Measurements from ENCODE around the gene CLIP4.
"Not testable (repeated sequence)": the region's sequence is repeated elsewhere in the genome, so short reads cannot be mapped to it uniquely, and the experiment has no call there.

The CLIP4 gene

DNA sequence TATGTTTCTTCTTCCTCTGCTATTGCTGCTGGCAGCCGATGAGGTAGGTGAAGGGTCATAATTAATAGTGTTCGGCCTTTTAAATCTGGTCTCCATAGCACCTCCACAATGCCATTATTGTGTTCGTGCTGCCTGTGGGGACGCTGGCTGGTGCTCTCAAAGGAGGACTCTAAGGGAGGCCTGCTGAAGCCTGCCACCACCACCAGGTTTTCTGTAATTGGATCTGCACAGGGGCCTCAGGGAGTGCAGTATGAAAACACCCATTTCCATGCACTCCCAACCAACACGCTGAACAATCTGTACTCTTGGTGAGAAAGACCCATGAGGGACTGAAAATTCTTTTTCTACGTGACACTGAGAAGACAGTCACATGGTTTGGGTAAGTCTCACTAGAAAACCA lies 17.6 kb upstream of the CLIP4 start:
- DNase-seq (ENCODE audit: low read depth, low spot score): no peak

DNA sequence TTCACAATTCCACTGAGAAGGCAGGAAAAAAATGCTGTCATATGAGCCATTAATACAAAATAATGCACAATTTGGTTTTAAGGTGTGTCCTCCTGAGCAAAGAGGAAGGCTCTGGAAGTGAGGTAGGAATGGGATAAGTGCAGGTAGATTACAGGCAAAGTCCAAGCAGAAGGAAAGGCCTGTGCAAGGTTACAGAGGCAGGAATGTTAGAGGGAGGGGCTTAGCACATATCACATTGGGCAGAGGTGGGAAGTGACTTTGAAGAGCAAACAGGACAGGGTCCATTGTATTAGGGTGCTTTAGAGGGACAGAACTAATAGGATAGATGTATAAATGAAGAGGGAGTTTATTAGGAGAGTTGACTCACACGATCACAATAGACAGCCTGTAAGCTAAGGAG lies 14.7 kb upstream of the CLIP4 start:
- DNase-seq (ENCODE audit: low read depth, low spot score): no peak

GRCh38 chr2:29104688-29105087 lies 10.5 kb upstream of the CLIP4 start:
- DNase-seq (ENCODE audit: low read depth, low spot score): no peak

DNA sequence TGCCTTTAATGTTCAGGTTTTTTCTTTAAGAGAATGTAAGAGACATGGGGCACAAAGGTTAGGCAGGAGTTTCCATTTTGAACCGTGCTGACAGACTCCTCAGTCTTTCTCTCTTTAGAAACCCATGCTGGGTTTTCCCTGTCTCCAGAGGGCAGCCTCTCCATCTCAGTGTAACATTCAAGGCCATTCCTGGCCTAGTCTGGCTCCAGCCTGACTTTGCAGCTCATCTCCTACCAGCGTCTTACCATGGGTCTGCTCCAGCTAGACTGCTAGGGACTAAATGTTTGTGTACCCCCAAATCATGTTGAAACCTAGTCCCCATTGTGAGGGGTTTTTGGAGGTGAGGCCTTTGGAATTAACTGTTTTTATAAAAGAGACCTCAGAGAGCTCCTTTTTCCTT lies 9.8 kb upstream of the CLIP4 start:
- no peak for DNase-seq (ENCODE audit: low read depth, low spot score)

GRCh38 chr2:29106256-29106655 lies 9.0 kb upstream of the CLIP4 start:
- no peak for DNase-seq (ENCODE audit: low read depth, low spot score)

- peak; percentile 82 for DNase-seq (ENCODE audit: low read depth, low spot score)
Measured at GRCh38 chr2:29106980-29107388, 8.2 kb upstream of the CLIP4 start.

DNA sequence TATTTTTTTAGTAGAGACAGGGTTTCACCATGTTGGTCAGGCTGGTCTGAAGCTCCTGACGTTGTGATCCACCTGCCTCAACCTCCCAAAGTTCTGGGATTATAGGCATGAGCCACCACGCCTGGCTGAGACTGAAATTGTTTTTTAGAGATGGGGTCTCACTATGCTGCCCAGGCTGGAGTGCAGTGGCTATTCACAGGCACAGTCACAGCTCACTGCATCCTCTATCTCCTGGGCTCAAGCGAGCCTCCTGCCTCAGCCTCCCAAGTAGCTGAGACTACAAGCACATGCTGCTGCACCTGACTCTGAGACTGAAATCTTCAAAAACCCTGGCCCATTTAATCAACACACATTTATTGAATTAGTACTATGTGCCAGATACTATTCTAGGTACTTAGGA lies 7.7 kb upstream of the CLIP4 start:
- DNase-seq (ENCODE audit: low read depth, low spot score): not testable (repeated sequence)

DNA sequence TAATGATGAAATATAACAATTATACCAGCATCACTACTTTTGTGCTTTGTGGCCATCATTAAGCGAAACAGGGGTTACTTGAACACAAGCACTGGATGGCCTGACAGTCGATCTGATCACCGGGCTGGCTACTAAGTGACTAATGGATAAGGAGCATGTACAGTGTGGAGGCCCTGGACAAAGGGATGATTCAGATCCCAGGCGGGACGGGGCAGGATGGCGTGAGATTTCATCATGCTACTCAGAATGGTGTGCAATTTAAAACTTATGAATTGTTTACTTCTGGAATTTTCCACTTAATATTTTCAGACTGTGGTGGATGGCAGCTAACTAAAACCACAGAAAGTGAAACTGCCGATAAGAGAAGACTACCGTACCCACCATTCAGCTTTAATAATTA lies 7.0 kb upstream of the CLIP4 start:
- peak; percentile 83 for DNase-seq (ENCODE audit: low read depth, low spot score)

GRCh38 chr2:29109246-29109645 lies 6.0 kb upstream of the CLIP4 start:
- no peak for DNase-seq (ENCODE audit: low read depth, low spot score)

DNA sequence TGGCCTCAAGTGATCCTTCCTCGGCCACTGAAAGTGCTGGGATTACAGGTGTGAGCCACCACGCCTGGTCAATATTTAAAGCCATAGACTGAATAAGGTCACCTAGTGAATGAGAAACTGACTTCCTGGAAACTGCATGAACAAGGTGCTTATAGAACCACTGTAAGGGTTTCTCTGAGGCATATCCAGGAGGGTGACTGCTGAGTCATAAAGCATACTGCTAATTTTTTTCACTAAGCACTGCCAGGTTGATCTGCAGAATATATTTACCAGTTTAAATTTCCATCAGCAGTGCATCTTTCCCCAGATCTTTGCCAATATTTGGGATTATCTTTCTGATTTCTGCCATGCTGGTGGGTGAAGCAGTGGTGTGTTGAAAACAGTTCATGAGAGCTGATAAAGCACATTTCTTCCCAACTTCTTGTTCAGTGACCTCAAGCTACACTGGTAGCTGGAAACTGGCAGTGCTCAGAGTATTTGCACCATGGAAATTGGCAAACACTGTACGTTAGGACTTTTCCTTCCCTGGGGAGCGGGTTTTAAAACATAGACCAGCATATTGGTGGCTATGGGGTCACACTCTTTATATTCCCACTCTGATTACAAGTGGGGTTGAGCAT lies 4.2 kb upstream of the CLIP4 start:
- DNase-seq (ENCODE audit: low read depth, low spot score): peak; percentile 24

- DNase-seq (ENCODE audit: low read depth, low spot score): no peak
Measured at GRCh38 chr2:29112379-29112778, 2.8 kb upstream of the CLIP4 start.

GRCh38 chr2:29113027-29113686 lies 2.1 kb upstream of the CLIP4 start:
- DNase-seq (ENCODE audit: low read depth, low spot score): peak; percentile 78

- peak; percentile 49 for DNase-seq (ENCODE audit: low read depth, low spot score)
Measured at GRCh38 chr2:29113891-29114321, 1.3 kb upstream of the CLIP4 start.

DNA sequence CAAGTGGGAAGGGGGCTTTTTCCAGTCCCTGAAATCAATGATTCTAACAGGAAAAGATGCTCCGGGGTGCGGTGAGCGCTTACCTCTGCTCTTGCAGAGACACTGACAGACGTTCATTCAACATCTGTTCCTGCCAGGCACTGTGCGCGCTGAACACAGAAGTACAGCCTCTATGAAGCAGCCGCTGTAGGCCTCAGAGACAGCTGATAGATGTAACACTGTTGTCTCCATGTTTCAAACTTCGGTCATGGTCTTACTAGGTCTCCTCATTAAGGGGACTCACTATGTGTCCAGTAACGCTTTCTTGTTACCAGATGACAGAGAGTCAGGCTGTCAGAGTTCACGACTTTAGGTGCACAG lies 649 bp upstream of the CLIP4 start:
- DNase-seq (ENCODE audit: low read depth, low spot score): no peak

DNA sequence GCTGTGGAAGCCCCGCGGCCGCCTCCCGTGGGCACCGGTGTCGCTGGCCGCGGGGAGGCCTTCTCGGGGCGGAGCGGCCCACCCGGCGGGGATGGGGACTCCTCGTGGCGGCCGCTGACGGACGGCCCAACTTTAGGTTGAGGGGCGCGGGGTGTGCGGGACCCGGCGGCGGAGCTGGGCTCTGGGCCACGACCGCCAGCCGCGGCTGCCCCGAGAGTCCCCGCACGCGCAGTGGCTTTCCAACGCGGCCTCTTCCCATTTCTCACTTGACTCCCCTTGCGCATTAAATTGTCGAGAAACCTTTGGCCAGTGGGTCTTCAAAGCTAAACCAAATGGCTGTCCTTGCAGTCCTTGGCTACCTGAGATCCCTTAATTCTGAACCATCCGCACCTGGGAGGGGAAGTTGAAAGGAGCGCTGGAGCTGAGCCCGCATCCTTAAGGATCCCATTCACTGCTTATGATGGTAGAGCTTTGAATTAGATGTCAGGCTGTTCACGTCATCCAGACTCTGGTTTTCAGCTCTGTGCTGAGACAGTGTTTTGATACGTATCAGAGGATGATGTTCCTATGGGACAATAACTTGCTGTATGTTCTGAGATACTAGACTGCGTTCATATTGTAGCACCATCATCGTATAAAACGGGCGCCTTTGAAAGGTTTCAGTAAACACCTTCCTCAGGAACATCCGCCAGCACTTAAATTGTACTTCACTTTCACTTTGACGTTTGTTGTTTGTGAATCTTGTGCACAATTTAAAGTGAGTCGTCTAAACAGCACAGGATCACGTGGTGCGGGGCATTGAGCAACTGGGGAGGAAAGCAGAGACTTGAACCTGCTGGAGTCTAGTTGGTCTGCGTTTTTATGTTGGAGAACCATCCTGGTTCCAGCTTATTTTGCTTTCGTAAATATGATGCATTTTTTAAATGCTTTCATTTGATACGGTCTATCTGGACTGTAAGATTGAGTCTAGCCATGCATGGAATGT lies 874 bp downstream of the CLIP4 start:
- peak; percentile 73 for DNase-seq (ENCODE audit: low read depth, low spot score)

DNA sequence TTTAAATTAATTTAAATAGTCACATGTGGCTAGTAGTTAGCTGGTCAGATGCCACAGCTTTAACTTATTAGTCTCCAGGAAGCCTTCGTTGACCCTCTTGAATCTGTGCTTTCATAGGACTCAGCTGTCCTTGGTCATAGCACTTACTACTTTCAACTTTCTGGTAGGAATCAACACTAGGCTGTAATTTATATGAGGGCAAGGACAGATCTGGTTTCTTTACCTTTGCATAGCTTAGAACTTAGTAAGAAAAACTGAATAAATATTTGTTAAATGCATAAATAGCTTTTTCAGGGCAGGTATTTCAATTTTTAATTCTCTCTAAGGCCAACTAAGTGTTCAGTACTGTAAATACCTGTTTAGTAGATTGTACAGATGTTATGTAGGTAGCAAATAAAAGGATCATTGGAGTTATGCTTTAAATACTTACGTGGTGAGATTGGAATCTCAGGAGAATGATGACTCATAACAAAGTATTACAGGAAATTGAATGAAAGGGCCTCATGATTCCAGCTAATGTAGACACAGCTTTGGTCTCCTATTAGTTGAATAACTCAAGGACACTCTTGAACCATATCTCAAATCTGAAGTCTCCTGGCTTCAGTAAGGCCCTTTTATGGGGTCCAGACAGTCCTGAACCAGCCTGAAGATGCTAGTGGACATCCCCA lies 2.6 kb downstream of the CLIP4 start:
- DNase-seq (ENCODE audit: low read depth, low spot score): peak; percentile 75

GRCh38 chr2:29119211-29119610 lies 4.0 kb downstream of the CLIP4 start:
- DNase-seq (ENCODE audit: low read depth, low spot score): no peak

DNA sequence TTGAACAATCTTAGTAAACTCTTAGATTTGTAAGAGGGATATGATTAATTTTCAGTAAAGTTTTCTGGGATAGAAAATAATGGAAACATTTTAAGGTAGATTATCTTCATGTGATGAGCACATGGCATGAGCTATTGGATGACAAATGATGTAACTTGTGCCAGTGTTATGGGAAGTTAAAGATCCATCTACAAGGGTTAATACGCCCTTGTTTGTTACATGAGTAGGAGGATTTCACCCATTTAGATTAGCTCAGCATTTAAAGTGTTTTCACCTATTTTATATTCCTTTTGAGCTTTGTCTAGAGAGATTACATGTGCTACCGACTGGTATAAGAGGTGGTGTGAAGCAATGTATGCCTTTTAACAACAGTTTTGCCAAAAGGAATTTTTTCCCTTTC lies 5.6 kb downstream of the CLIP4 start:
- DNase-seq (ENCODE audit: low read depth, low spot score): no peak

GRCh38 chr2:29123617-29124349 lies 8.6 kb downstream of the CLIP4 start:
- peak; percentile 74 for DNase-seq (ENCODE audit: low read depth, low spot score)

GRCh38 chr2:29124504-29124903 lies 9.3 kb downstream of the CLIP4 start:
- DNase-seq (ENCODE audit: low read depth, low spot score): no peak

- DNase-seq (ENCODE audit: low read depth, low spot score): peak; percentile 29
Measured at GRCh38 chr2:29129586-29130281, 14.5 kb downstream of the CLIP4 start.
